GF-D8 (cell line): ENCODE data around the gene SLA2.
"Not testable (repeated sequence)": the region's sequence is repeated elsewhere in the genome, so short reads cannot be mapped to it uniquely, and the experiment has no call there.

Experiments used
- DNase-seq: peaks from one replicate; lab custom pipeline; 2025; lab: John Stamatoyannopoulos, UW

SLA2 gene, protein sequence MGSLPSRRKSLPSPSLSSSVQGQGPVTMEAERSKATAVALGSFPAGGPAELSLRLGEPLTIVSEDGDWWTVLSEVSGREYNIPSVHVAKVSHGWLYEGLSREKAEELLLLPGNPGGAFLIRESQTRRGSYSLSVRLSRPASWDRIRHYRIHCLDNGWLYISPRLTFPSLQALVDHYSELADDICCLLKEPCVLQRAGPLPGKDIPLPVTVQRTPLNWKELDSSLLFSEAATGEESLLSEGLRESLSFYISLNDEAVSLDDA

DNA sequence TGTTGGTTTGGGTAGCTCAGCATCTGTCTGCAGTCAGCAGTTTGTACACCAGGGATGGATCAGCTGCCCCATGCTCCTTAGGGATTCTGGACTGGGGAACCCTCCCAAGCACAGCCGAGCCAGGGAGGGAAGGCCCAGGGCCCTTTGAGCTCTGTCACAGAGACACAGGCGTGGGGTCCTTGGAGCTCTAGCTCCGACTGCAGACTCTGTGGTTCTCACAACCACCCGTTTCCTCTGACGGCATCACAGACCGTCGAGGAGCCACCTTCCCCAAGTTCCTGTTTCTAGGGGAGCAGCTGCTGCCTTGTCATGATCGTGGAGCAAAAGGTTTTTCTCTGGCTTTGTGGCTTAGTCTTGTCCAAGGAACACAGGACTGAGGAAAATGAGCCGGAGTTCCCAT, at the start of gene SLA2:
TSS of gene SLA2 (minus strand) at position 199 of the 400 bp plus-strand sequence. CDS start 4,861 bp downstream, outside the sequence.
- DNase-seq: peak; percentile 70

DNA sequence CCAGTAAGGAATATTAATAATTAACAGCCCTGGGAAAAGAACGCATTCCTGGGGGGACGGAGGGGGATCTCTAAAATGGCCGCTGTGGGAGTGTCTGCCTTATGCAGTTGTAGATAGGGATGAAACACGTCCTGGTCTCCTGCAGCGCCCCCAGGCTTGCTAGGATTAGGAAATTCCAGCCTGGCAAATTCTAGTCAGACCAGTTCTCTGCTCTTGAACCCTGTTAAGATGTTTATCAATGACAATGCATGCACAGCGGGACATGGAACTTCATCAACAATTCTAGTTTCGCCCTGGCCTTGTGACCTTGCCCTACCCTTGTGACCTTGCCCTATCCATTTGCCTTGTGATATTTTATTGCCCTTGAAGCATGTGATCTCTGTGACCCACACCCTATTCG, 49.5 kb upstream of the SLA2 start:
- not testable (repeated sequence) for DNase-seq

DNA sequence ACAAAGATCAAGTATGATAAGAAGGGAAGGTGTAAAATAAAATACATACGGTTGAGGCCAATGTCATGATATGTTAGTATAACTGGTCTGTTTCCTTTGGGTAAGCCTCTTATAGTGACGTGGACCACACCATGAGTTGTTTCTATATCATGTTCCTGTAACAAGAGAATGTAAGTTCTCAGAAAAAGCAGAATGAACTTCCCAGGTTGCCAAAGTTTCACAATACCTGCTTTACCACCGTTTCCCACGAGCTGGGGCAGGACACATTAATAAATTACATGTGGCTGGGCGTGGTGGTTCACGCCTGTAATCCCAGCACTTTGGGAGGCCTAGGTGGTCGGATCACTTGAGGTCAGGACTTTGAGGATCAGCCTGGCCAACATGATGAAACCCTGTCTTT, 42.6 kb upstream of the SLA2 start:
- DNase-seq: peak; percentile 24

DNA sequence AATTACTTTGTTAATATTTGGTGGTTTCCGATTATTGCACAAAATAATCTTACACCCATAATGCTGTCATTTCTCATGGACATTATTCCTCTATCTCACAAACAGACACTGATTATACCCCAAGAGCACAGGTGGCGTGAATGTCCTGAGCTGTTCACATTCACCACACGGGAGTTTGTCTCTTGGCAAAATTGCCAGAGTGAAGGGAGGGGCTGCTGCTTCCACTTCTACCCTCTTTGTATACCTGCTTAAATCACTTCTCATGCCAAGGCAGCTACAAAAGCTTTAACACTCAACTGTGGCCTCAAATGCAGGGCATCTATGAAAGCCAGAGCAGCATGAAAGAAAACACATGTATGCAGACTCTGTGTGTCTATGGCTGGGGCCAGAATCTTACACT, 41.9 kb upstream of the SLA2 start:
- DNase-seq: no peak

DNA sequence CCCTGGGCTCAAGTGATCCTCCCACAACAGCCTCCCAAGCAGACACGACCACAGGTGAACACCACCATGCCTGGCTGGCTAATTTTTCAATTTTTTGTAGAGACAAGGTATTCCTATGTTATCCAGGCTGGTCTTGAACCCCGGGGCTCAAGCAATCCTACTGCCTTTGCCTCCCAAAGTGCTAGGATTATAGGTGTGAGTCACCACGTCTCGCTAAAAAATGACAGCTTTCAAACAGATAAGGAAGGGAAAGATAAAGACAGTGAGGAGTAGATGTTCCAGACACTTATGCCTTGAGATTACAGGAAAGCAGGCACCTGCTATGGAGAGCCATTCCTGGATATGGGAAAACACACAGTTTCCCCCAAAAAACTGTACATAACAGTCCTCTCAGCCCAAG, 40.9 kb upstream of the SLA2 start:
- no peak for DNase-seq

DNA sequence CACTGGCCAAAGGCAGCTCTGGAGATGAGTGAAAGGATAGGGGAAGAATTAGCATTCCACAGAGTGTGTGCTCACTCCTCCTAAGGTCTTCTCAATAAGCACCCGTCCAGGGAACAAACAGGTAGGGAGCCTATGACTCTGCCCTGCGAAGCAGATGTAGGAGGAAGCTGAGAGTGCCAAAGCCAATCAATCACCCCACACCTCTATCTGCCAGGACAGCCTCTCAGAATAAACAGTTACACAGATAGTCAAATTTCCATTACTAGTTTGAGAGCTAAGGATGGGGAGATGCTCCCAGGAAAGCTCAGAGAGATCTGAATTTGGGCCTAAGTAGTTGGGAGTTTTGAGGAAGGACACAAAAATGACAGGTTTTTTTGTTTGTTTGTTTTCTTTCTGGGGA, 40.5 kb upstream of the SLA2 start:
- DNase-seq: no peak

DNA sequence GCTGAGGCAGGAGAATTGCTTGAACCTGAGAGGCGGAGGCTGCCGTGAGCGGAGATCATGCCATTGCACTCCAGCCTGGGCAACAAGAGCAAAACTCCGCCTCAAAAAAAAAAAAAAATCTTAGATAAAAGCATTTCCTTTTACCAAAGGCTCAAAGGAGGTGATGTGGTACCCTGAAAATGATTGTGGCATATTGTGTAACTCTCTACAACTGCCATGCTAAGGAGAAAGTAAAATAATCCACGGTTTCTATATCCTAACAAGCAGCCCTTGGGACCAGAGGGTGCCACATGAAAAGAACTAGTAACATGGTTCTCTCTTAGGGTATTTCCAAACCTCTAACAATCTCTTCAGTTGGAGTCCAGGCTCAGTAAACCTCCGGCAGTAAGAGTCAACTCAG, 38.8 kb upstream of the SLA2 start:
- no peak for DNase-seq

DNA sequence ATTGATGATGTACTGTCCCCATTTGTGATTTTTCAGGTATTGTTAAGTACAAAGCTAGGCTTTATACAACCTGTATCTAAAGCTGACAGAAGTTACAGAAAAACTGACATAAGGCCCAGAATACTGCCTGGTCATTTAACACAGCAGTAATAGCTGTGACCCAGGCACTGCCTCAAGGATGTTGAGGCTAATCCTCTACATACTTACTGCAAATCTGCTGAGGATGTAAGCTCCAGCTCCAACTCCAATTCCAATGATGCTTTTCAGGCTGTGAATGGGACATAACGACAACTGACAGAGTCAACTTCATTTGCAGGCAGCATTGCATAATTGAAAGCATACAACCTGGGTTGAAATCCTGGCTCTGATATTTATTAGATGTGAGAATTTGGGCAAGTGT, 36.3 kb upstream of the SLA2 start:
- DNase-seq: no peak

DNA sequence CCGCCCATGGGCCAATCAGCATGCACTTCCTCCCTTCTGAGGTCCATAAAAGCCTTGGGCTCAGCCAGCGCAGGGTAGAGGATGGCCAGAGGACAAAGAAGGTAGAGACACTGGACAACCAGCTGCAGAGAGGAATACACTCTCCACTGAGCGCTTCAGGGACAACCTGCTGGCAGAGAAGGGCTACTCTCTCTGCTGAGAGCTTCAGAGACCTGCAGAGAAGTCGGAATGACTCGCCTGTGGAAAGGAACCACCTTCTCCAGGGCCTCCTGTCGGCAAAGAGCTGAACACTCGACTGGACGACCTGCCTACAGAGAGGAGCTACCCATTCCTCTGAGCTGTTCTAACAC, 31.4 kb upstream of the SLA2 start:
- no peak for DNase-seq

DNA sequence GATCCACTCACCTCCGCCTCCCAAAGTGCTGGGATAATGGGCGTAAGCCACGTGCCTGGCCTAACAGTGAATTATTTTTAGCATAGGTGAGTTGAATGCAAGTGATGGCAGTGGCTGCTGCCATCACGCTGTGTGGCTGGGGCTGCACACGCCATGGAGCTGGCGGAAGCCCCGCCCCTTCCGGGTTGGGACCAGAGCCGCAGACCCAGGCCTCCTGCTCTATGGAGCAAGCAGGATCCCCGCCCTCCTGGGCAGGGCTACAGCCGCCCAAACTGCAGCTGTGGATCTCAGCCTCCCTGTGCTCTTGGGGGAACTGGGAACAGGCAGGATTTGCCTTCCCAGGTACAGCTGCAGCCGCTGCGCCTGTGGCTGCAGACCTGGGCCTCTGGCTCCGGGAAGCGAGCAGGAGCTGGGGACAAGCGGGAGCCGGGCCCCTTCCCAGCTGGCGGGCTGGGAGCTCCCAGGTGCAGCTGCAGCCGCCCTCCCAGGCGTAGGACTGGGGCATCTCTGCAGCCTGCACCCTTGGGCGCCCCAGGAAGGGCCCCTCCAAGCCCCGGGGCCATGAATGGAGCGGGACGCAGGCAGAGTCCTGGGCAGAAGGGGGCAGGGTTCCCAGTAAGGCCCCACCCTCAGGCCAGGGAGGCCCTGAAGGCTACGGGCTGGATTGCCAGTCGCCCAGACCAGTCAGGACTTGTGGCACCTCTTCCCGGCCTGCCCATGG, 30.9 kb upstream of the SLA2 start:
- DNase-seq: no peak

DNA sequence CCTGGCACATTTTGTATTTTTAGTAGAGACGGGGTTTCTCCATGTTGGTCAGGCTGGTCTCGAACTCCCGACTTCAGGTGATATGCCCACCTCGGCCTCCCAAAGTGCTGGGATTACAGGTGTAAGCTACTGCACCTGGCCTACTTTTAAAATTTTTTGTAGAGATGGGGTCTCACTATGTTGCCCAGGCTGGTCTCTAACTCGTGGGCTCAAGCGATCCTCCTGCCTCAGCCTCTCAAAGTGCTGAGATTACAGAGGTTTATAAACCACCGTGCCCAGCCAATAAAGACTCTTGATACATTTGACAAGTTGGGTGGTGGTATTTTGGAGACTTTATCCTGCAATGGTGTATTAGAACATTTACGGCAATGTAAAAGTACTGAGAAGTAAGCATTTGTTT, 29.5 kb upstream of the SLA2 start:
- not testable (repeated sequence) for DNase-seq

DNA sequence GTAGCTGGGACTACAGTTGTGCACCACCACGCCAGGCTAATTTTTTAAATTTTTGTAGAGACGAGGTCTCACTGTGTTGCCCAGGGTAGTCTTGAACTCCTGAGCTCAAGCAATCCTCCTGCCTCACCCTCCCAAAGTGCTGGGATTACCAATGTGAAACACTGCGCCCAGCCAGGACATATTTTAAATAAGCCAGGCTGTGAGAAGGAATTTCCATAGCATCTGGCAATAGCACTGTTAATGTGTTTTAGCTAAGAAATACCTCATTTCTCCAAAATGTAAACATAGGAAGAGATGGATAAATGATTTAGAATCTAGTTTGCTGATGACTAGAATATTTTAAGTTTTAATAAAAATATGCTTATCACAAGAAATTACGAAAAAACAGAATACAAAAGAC, 27.0 kb upstream of the SLA2 start:
- DNase-seq: no peak

DNA sequence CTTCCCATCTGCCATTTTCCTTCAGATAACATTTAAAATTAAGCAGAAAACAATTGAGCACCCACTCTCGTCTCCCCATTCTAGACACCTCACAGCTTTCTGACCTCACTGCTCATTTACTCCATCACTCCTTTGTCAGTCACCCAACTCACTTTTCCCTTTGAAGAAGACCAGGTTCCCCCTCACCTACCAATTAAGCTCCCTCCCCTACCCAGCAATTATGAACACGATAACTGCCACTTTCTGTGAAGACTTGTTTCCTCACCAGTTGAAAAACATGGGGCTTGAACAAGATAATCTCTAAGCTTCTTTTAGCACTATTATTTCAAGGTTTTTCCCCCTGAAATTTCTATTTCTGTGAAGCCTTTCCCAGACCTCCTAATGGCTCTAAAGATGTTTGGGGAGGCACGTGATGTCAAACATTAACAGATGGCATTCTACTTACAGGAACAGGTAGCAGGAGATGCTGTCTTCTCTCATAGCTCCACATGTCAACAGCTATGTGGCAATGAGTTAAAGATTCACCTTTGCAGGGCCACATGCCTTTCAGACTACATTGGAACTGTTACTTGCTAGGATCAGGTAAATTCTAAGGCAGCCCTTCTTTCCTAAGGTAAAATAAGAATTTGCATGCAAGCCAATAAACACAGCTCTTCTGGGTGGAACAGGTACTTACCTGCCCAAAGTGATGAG, 24.8 kb upstream of the SLA2 start:
- DNase-seq: no peak

DNA sequence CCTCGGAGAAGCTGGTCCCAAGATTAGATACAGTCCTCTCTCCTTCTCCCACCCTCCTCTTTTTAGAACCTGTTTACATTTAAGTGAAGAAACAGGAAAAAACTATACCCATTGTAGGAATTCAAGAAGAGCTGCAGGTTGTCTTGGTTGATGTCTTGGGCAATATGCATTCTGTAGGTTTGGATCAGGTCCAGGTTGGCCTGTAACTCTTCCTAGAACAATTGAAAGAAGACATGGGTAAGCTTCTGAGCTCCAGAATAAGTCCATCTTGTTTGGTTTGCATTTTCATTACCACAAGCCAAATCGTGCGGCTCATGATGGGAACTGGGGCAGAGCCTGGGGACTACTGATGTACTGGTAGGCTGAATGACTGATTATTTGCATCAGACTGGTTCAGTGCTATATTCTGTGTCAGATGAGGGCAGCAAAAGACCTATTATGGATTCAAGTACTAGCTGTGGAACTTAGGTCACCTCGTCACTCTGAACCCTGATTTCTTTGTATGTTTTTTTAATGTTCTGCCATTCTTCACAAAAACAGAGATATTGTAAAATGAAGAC, 20.3 kb upstream of the SLA2 start:
- DNase-seq: peak; percentile 38

DNA sequence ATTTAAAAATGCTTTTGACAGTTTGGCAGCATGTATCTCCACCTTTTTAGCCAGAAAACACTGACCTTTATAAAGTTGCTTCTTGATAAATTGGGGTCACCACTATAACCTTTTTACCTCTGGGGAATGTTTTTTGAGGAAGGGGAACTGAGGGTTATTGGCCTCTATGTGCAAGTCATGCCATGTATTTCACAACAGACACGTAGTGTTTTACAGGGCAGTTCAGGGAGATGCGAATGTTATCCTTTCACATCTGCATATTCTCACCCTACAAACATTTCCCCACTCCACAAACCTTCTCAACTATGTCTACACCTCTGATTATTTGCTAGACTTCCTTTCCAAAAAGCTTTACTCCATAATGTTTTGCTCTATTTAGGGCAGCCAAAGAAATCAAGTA, 17.0 kb upstream of the SLA2 start:
- DNase-seq: peak; percentile 65

DNA sequence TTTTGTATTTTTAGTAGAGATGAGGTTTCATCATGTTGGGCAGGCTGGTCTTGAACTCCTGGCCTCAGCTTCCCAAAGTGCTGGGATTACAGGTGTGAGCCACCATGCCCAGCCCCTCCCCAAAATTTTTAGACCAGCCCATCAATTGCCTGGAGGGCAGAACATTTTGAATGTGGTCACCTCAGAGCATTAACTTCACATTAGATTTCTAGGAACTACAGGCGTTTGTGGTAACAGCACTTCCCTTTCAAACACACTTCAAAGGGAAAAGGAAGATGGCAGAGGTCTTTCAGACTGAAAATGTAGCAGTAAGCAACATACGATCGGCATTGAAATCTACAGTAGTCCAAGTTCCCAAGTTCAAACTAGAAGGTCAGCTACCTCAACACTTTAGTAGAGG, 12.3 kb upstream of the SLA2 start:
- DNase-seq: peak; percentile 76

DNA sequence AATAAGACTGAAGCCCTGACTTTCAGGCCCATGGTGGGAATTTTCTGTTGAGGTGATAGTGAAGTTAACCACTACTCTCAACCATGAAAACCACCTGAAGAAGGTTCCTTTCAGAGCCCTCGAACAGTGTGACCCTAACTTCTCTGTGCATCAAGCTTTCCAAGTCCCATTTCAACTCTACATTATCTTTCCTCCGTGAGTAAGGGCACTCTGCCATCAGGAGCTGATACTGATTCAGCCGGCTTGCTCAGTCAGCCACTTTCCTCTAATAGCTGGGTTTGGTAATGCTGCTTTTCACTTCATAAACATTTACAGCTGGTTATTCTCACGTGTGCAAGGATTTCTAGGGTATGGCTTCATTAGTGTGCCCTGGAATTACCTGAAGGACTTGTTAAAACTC, 10.7 kb upstream of the SLA2 start:
- no peak for DNase-seq

DNA sequence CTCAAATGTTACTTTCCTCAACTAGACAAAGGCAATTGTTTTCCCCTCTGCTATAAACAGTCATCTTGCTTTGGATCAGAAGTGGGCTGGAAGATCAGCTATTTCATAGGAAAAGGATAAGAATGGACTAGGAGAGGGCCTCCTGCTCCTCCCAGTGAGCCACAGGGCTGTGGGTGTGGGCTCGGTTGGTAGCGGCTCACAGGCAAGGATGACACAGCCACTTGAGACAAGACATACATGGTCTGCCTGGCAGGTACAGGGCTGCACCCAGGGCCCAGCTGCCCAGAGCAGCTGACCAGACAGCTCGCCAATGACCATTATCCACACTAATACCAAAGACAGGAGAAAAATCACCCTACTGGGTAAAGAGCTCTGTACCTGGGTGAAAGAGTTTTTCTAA, 9.0 kb upstream of the SLA2 start:
- no peak for DNase-seq

DNA sequence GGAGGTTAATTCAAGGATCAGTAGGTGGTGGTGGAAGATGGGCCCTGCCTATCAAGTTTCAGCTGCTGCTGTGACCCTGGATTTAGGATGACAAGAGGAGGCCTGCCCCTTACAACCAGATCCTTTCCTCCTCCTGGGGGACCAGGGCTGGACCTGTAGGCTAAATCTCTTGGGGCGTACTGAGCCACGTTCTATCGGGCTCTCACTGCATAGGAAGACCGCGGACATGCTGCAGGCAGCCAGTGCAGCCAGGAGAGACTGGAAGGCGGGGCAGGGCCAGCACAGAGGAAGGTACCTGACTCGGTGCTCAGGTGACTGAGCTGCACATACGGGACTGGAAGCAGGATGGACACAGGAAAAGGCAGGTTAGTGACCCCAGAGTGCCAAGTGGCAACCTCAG, 8.5 kb upstream of the SLA2 start:
- no peak for DNase-seq

DNA sequence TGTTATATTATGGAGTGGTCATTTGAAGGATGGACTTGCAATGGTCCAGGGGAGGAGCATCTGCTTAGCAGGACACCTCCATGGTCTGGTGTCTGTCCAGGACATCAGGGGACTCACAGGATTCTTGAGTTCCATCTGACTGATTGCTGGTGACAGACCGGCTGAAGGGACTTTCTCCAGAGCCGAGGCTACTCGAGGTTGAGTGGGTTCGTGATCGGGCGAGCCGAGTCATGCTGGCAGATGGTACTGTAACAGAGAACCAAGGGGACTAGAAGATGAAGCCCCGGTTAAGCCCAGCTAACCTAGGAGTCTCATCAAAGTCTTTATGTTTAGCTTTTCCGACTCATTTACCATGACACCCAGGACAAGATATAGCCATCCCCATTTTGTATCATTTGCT, 7.5 kb upstream of the SLA2 start:
- no peak for DNase-seq

DNA sequence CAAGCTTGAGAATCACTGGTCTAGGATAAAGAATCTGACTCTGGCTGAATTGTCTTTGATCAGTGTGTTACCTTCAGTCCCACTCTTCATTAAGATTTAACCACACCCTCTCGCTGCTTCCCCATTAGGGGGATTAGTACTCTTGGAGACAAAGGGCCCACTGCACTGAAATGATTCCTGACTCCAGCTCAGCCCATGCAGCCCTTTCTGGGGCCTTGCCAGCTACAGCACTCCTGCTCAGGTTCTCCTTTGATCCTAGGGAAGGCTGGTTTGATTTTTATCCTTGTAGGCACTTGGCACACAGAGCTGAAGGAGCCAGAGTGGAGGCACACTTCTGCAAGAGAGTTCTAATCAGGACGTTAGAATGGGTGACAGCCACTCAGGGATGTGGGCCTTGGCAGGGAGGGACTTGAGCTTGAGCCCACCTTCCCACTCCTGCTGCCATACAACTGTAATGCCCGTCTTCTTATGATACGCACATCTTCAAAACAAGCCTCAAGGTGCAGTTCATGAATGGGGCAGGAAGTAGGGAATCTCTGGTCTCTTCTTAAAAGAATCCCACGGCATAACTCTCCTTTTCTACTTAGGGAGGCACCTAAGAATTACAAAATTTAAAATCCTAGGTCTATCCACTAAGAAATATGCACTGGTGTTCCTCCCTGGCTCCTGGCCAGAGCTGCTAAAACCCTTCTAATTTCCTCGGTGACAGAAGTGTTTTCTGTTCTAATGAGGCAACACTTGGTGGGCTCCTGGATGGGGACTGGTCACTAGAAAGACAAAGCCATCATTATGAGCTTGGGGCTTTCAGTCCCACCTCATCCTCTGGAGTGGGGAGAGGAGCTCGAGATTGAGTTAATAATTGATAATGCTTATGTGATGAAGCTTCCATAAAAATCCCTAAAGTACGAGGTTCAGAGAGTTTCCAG, 1.5 kb upstream of the SLA2 start:
- DNase-seq: no peak

DNA sequence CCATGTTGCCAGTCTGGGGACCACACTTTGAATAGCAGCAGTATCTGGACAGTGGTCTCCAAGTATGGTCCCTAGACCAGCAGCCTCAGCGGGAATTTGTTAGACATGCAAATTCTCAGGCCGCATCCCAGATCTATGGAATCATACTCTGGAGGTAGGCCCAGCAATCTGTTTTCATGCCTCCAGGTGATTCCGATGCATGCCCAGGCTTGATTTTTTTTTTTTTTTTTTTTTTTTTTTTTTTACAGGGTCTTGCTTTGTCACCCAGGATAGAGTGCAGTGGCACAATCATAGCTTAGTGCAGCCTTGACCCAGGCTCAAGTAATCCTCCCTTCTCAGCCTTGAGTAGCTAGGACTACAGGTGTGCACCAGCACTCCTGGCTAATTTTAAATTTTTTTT, 682 bp upstream of the SLA2 start:
- DNase-seq: no peak
